ENCODE measurements around the gene VDR.

Gene VDR

GRCh38 chr12:47795121-47795813, 109.5 kb downstream of the VDR start:
- H3K4me3 ChIP-seq: no peak overlapping the region
- TF ChIP-seq CTCF (IDR thresholded peaks at IDR 0.05): no peak
- DNase-seq (ENCODE audit: low spot score): no peak
- H3K27ac ChIP-seq: peak overlapping the region in 1 of 2 donors; percentile 26

- DNase-seq (ENCODE audit: low spot score): no peak
- H3K4me3 ChIP-seq: no peak overlapping the region
- peak overlapping the region in 1 of 2 donors; percentile 42 for H3K27ac ChIP-seq
- no peak for TF ChIP-seq CTCF (IDR thresholded peaks at IDR 0.05)
Measured at GRCh38 chr12:47794679-47795078, 110.1 kb downstream of the VDR start.

GRCh38 chr12:47793015-47793681, 111.6 kb downstream of the VDR start:
- DNase-seq (ENCODE audit: low spot score): no peak
- peak overlapping the region in 1 of 2 donors; percentile 35 for H3K27ac ChIP-seq
- no peak for TF ChIP-seq CTCF (IDR thresholded peaks at IDR 0.05)

GRCh38 chr12:47791874-47792273, 112.9 kb downstream of the VDR start:
- no peak for DNase-seq (ENCODE audit: low spot score)
- Histone ChIP-seq H3K27ac (peak overlapping the region in 1 of 2 donors; percentile 44), H3K4me3 (no peak overlapping the region)
- TF ChIP-seq CTCF (IDR thresholded peaks at IDR 0.05): no peak

More at GRCh38 chr12:47793015-47793681, 111.6 kb downstream of the VDR start:
- H3K4me3 ChIP-seq: no peak overlapping the region

Measured in coronary artery (tissue), 2 donors.